ENCODE results near the gene BCOR. TPM values are rescaled to one million over a fixed set of nuclear protein-coding genes. Genes with fewer than 3 reads are reported as not detected.

BCOR gene
- total and polyA plus RNA-seq, 9 of the 15 experiments (the other 6 are each of a cell fraction or from before 2014, with no cell fraction given) = 27.5 to 113 (median 37.6) TPM

DNA sequence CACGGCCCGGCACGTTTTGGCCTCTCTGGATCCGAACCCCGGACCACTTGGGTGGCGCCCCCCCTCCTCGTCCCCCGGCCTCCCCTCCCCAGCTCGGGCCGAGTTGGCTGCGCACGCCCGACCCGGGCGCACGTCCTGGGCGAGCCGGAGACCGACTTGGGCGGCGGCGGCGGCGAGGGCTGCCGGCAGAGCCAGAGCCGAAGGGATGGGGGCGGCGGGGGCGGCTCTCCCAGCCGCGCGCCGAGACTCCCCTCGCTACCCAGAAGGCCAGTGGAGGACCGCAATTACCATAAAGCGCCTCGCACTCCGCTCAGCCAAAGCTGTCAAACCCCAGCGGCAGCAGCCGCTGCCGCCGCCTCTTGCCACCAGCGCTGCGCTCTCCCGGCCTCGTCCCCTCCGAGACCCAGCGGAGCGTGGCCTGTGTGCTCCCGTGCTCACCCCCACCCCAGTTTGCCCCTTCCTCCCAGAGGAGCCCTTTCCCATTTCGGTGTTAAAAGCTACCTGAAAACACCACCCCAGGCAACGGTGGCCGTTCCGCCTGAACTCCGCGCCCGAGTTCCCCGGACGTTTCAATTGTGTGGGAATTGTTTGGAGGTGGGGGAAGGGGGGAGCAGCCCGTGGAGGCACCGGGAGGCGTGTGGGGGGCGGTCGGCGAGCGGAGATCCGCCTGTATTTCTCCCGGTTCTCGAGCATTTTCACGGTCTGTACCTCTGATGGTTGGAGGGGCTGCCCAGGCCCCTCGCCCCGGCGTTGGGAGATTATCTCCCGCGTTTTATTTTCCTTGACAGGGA, 701 bp upstream of the BCOR start (continued):
- TF ChIP-seq, protein P1, sequence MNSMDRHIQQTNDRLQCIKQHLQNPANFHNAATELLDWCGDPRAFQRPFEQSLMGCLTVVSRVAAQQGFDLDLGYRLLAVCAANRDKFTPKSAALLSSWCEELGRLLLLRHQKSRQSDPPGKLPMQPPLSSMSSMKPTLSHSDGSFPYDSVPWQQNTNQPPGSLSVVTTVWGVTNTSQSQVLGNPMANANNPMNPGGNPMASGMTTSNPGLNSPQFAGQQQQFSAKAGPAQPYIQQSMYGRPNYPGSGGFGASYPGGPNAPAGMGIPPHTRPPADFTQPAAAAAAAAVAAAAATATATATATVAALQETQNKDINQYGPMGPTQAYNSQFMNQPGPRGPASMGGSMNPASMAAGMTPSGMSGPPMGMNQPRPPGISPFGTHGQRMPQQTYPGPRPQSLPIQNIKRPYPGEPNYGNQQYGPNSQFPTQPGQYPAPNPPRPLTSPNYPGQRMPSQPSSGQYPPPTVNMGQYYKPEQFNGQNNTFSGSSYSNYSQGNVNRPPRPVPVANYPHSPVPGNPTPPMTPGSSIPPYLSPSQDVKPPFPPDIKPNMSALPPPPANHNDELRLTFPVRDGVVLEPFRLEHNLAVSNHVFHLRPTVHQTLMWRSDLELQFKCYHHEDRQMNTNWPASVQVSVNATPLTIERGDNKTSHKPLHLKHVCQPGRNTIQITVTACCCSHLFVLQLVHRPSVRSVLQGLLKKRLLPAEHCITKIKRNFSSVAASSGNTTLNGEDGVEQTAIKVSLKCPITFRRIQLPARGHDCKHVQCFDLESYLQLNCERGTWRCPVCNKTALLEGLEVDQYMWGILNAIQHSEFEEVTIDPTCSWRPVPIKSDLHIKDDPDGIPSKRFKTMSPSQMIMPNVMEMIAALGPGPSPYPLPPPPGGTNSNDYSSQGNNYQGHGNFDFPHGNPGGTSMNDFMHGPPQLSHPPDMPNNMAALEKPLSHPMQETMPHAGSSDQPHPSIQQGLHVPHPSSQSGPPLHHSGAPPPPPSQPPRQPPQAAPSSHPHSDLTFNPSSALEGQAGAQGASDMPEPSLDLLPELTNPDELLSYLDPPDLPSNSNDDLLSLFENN (IDR thresholded peaks at IDR 0.05; ENCODE audit: low read depth in 2 of 2, low read length in 2 of 2) = no peak
- TF ChIP-seq LEF1 (IDR thresholded peaks at IDR 0.05) (no peak), ZNF23 (CRISPR knock-in tag; IDR thresholded peaks at IDR 0.05) (no peak), TEAD4 (IDR thresholded peaks at IDR 0.05; ENCODE audit: low read length) (no peak), TEAD4 (CRISPR knock-in tag; IDR thresholded peaks at IDR 0.05; ENCODE audit: borderline replicate concordance) (no peak), NR1H2 (CRISPR knock-in tag; IDR thresholded peaks at IDR 0.05) (no peak), SNRNP70 (optimal IDR thresholded peaks at IDR 0.05; ENCODE audit: low read depth, low read length) (no peak), CBFA2T3 (IDR thresholded peaks at IDR 0.05) (no peak), ARID3A (IDR thresholded peaks at IDR 0.05; ENCODE audit: borderline replicate concordance, low read depth, low read length) (no peak), NBN (IDR thresholded peaks at IDR 0.05; ENCODE audit: low read depth) (no peak), POLR2AphosphoS2 (IDR thresholded peaks at IDR 0.05; ENCODE audit: low read length) (peak; percentile 27; the same call in 1 of the 2 replicates), RAD51 (IDR thresholded peaks at IDR 0.05; ENCODE audit: borderline replicate concordance, low read depth) (no peak), ZFP1 (CRISPR knock-in tag; IDR thresholded peaks at IDR 0.05) (no peak)
- TF ChIP-seq, protein P2, sequence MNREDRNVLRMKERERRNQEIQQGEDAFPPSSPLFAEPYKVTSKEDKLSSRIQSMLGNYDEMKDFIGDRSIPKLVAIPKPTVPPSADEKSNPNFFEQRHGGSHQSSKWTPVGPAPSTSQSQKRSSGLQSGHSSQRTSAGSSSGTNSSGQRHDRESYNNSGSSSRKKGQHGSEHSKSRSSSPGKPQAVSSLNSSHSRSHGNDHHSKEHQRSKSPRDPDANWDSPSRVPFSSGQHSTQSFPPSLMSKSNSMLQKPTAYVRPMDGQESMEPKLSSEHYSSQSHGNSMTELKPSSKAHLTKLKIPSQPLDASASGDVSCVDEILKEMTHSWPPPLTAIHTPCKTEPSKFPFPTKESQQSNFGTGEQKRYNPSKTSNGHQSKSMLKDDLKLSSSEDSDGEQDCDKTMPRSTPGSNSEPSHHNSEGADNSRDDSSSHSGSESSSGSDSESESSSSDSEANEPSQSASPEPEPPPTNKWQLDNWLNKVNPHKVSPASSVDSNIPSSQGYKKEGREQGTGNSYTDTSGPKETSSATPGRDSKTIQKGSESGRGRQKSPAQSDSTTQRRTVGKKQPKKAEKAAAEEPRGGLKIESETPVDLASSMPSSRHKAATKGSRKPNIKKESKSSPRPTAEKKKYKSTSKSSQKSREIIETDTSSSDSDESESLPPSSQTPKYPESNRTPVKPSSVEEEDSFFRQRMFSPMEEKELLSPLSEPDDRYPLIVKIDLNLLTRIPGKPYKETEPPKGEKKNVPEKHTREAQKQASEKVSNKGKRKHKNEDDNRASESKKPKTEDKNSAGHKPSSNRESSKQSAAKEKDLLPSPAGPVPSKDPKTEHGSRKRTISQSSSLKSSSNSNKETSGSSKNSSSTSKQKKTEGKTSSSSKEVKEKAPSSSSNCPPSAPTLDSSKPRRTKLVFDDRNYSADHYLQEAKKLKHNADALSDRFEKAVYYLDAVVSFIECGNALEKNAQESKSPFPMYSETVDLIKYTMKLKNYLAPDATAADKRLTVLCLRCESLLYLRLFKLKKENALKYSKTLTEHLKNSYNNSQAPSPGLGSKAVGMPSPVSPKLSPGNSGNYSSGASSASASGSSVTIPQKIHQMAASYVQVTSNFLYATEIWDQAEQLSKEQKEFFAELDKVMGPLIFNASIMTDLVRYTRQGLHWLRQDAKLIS (CRISPR knock-in tag; IDR thresholded peaks at IDR 0.05) = peak; percentile 64
- TF ChIP-seq, protein P3, sequence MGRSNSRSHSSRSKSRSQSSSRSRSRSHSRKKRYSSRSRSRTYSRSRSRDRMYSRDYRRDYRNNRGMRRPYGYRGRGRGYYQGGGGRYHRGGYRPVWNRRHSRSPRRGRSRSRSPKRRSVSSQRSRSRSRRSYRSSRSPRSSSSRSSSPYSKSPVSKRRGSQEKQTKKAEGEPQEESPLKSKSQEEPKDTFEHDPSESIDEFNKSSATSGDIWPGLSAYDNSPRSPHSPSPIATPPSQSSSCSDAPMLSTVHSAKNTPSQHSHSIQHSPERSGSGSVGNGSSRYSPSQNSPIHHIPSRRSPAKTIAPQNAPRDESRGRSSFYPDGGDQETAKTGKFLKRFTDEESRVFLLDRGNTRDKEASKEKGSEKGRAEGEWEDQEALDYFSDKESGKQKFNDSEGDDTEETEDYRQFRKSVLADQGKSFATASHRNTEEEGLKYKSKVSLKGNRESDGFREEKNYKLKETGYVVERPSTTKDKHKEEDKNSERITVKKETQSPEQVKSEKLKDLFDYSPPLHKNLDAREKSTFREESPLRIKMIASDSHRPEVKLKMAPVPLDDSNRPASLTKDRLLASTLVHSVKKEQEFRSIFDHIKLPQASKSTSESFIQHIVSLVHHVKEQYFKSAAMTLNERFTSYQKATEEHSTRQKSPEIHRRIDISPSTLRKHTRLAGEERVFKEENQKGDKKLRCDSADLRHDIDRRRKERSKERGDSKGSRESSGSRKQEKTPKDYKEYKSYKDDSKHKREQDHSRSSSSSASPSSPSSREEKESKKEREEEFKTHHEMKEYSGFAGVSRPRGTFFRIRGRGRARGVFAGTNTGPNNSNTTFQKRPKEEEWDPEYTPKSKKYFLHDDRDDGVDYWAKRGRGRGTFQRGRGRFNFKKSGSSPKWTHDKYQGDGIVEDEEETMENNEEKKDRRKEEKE (IDR thresholded peaks at IDR 0.05; ENCODE audit: borderline replicate concordance in 1 of 2, control insufficient read depth in 1 of 2, low read depth in 2 of 2, low read length in 1 of 2) = no peak
